Activated CD4-positive, alpha-beta T cell treated with anti-CD3 and anti-CD28 coated beads, Interleukin-2, amount 50 U/mL, for 24 hours (primary cell): ENCODE data around the gene FASLG.

Experiments used
- DNase-seq, 2 donors: peaks; one replicate each; pipeline ENCODE4 v3.0.0-alpha.2; 2020; ENCODE audit warnings: low read depth in 1 of 2, low spot score in 1 of 2

FASLG gene

GRCh38 chr1:172642970-172643369 is 15.9 kb upstream of the FASLG start:
- DNase-seq, result no peak

- DNase-seq, result no peak
Measured at GRCh38 chr1:172646653-172647052, 12.2 kb upstream of the FASLG start.

DNA sequence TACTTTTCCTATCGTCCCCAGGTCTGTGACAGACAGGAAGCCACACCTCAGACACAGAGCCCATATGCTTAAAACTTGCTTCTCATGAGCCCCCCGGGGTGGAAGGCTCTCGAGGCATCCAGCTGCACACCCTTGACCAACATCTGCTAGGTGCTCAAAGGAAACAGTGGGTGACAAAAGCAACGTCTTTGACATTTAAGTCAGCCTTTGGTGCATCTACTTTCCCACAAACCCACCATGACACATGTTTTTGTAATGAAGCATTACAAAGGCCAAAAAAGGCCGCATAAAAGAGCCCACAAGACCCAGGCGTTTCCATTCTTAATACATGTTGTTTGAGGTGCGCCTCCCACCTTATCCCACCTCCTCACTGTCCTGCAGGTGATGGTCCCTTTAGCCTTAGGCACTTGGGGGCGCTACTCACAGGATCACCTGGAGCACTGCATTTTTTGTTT is 11.8 kb upstream of the FASLG start:
- DNase-seq, result no peak

DNA sequence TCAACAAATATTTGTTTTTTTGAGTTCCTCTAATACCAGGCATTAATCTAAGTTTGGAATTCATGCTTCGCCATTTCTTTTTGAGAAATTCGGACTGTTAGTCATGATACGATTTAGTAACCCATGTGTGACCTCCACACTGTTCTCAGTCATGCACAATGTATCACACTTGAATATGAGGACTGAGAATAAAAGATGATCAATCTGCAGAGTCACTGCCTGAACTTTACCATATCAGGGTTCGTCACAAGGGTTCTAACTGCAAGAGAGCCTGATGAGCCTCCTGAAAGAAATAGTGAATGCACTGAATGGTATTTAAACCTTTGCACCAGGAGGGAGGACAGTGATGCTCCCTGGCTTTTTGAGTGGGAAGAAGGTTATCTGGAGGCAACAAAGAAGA is 10.9 kb upstream of the FASLG start:
- no peak for DNase-seq

DNA sequence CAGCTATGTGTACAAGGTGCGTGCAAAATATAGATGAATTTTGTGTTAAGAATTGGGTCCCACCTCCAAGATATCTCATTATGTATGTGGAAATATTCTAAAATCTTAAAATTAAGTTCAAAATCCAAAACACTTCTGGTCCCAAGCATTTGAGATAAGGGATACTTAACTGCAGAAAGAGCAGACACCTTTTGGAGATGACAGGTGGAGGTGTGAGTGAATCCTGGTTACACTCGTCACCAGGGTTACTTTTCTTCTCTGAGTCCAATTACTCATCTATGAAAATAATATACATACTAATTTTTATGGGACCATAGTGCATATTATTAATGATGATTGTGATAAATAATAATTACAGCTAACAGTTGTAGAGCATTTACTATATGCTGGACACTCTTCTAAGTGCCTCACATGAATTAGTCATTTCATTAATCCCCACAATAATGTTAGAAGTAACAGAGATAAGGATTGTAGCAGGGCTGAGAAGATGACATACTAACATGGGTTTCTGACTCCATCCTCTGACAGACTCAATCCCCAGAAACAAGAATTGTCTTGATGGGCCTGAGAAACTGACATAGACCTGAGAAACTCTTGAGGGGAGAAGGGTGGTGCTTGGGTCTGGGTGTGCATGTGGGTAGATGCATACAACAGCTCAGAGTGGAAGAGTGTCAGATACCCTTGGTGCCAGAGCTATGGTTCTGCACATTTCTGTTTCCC is 8.3 kb upstream of the FASLG start:
- no peak for DNase-seq

DNA sequence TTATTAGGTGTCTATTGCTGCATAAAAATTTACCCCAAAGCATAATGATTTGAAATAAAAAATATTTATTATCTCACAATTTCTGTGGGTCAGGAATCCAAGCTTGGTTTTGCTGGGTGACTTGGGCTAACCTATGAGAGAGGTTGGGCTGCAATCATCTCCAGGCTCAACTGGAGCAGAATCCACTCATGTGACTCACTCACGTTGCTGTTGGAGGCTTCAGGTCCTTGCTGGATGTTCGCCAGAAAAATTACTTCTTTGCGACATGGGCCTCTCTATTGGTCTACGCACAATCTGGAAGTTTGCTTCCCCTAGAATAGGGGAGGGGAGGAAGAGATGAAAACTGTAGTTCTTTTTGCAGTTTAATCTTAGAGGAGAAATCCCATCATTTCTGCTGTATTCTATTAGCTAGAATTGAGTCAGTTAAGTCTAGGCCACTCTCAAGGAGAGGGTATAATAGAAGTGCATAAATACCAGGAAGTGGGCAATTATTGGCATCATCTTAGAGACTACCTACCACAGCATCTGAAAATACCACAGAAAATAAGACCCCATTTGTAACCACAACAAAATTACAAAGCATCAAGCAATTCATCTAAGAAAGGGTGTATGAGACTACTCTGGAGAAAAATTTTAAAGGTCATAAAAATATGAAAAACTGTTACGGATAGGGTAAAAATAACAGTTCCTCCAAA is 5.7 kb upstream of the FASLG start:
- DNase-seq, result no peak

GRCh38 chr1:172654535-172654934 is 4.4 kb upstream of the FASLG start:
- DNase-seq, result no peak

GRCh38 chr1:172656576-172656975 is 2.3 kb upstream of the FASLG start:
- DNase-seq, result no peak

DNA sequence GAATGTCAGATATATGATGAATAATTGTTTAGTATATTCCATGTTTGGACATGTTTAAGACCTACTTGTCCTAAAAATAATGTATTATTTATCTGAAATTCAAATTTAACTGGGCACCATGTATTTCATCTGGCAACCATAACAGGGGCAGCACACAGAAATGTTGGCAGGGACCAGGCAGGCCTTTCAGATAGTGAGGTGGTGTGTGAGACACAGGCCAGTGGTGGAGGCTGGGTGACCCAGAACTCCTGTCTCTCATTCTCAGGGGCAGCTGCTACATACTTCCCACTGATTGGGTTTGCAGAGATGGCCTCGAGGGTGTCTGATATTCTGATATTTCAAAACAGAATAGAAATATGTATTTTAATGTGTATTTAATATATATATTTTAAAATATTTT is 1.3 kb upstream of the FASLG start:
- DNase-seq, result no peak

GRCh38 chr1:172661107-172661506 is 2.2 kb downstream of the FASLG start:
- DNase-seq, result no peak

DNA sequence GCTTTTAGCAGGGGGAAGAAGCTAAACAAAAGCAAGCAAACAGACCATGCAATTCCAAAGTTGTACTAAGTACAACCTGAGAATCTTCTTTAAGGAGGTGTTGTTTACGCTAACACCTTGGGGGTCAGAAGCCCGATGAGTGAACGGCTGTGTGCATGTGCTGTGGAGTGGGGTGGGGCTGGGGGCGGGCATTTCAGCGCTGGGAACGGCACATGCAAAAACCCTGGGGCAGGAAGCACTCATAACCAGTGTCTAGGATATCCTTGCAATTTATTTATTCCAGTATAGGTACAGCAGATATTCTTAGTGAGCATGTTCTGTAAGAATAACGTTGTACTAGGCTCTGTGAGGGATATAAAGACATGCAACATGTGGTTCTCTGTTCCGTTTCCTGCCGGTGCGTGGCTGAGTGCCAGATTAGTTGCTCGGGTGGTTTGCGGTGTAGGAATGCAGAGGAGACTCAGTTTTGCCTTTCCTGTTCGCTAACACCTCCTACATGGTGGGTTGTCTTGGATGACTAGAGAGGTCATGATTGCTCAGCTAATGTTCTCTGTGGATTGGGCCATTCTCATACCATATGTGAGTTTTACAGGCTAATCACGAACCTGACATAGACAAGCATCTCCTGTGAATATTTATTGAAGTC is 3.7 kb downstream of the FASLG start:
- DNase-seq, result peak; percentile 74 to 92

GRCh38 chr1:172663732-172664131 is 4.8 kb downstream of the FASLG start:
- DNase-seq, result no peak

DNA sequence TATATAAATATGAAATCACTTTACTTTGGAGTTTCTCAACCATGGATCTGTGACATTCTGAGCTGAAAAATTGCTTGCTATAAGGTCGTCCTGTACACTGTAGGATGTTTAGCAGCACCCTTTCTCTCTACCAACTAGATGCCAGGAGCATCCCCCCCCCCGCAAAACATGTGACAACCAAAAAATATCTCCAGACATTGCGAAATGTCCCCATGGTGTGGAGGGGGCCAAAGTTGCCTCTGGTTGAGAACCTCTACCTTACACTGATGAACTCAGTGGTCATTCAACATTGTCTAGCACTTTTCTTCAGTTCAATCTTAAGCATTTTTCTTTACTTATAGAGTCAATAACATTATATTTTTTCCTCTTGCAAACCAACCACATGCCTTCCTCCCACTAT is 9.2 kb downstream of the FASLG start:
- DNase-seq, result no peak

GRCh38 chr1:172669011-172669410 is 10.1 kb downstream of the FASLG start:
- no peak for DNase-seq

DNA sequence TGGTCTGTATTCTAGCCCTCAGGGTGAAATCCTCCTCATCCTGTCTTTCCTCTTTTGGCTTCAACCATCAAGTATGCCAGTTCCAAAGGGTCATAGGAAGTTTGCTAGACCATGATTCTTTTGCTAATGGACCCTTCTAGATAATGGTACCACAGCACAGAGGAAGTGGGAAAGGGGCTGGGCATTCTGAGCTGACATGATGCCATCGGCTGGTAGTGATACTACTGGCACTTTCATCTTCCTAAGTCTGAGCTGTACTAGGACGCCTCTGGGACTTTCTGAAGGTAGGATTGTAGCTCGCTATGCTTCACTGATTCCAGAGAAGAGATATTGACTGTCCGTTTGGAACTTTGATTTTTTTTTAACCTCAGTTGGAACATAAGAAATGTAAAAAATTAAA is 11.4 kb downstream of the FASLG start:
- no peak for DNase-seq

- DNase-seq, result peak in 1 of 2 donors; percentile 52
Measured at GRCh38 chr1:172670791-172671190, 11.9 kb downstream of the FASLG start.

DNA sequence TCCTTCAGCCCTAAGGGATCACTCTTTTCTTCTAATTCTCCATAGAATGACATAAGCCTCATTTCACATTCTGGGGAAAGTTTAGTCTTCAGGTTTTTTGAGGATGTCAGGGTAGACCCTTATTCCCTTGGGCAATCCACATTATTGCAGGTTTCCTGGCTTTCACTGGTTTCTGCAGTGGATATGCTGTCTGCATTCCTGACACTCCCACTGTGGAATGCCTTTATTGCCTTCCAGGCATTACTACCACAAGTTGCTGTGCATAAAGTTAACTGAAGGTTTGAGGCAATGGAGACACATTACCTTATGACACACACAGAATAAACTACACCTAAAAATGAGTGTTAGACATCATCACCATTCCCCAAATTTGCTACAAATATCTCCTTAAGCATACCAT is 12.7 kb downstream of the FASLG start:
- DNase-seq, result no peak

GRCh38 chr1:172672720-172673119 is 13.8 kb downstream of the FASLG start:
- no peak for DNase-seq

- no peak for DNase-seq
Measured at GRCh38 chr1:172673761-172674160, 14.9 kb downstream of the FASLG start.

DNA sequence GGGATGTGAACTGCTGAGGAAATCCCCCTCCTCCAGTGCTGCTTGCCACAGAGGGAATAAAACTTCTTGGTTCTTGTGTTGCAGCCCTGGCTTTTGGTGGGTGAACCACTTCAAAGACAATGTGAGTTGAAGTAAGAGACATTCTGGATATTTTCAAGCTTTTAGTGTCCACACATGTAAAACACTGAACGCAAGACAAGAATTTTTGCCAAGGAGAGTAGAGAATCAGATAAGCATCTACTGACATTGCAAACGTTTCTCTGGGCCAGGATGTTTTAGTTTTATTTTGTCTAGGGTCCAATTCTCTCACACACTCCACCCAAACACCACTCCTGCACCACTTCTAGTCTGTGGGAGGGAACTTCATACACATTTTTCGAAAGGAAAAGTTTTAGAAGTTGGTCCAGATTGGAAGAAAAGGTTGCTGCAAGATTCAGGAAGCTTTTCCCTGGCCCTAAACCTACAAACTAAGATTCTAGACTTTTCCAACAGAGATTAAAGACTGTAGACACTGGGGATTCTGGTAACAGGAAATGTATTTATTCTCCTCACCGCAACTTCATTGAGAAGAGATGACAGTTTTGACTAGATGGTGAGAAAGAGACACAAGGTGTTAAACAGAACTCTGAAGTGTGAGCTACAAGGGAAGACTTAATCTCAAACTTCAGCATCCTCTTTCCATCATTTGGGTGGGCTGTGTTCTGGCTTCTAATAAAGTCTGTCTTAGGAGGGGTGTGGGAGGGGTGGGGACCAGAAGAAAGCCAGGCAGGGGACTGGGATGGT is 16.1 kb downstream of the FASLG start:
- no peak for DNase-seq

DNA sequence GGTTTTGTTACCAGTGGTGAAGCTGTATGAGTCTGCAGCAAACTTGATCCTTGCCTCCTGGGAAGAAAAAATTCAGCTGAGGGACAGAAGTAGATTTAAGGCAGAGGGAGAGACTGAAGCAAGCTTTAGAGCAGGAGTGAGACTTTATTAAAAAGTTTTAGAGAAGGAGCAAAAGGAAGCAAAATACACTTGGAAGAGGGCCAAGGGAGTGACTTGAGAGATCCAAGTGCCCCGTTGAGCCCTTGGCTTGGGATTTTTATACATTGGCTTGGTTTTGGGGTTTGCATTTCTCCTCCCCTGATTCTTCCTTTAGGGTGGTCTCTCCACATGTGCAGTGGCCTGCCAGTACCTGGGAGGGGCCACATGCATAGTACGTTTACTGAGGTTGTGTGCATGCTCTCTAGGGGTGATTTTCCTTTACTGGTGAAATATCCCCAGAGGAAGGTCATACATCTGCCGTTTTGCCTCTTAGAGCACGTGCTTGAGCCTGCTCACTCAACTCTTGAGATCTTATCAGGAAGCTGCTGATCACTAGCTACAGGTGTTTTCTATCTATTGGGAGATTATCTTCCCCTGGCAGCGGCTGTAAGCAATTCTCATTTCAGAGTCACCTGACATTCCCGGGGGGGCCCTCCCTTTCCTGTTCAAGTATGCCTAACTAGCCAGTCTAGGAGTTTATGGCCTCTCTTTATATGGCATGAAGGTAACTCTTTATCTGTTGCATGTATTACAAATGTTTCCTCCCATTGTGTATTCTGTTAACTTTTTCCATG is 20.3 kb downstream of the FASLG start:
- DNase-seq, result no peak
